Body of pancreas (tissue), 4 donors: ENCODE results near the gene CADM4. TPM values are rescaled to one million over a fixed set of nuclear protein-coding genes. Genes with fewer than 3 reads are reported as not detected.

Experiments used
- ATAC-seq: fragments of 150-250 bp; one replicate; pipeline ENCODE4 v1.9.1; 2016
- DNase-seq, 4 donors: peaks; one replicate each; pipeline ENCODE4 v3.0.0-alpha.2; 2019
- H3K27ac ChIP-seq, 4 donors: fragments of 200-600 bp; sonication (generic); 1 replicate in 3 of 4; 2 replicates in 1 of 4; pipeline versions ENCODE4 v1.5.1 to v1.6.1; 2016 to 2019; ENCODE audit warnings: mild to moderate bottlenecking in 1 of 4, mixed read lengths in 1 of 4, moderate library complexity in 1 of 4
- H3K27me3 ChIP-seq, 2 donors: fragments of 200-600 bp; sonication (generic); one replicate each; pipeline ENCODE4 v1.6.0; 2016; ENCODE audit warnings: mild to moderate bottlenecking in 1 of 2
- H3K36me3 ChIP-seq, 2 donors: fragments of 200-600 bp; sonication (generic); replicated peaks in 1 of 2; 2 replicates each; pipeline ENCODE4 v1.5.1; 2016; ENCODE audit warnings: low read depth in 2 of 2; ENCODE audit not compliant: insufficient read depth in 1 of 2
- H3K4me1 ChIP-seq: fragments of 200-600 bp; sonication (generic); one replicate; pipeline ENCODE4 v1.6.0; 2016
- H3K4me3 ChIP-seq, 2 donors: fragments of 200-600 bp; sonication (generic); 1 replicate in 1 of 2; 2 replicates in 1 of 2; pipeline ENCODE4 v1.5.1; 2016 to 2019
- H3K9me3 ChIP-seq, 3 donors: fragments of 200-600 bp; sonication (generic); 1 replicate in 2 of 3; 2 replicates in 1 of 3; pipeline ENCODE4 v1.5.1; 2016
- POLR2A ChIP-seq, 3 donors: fragments of 450-650 bp; IDR thresholded peaks; one replicate each; pipeline ENCODE4 v1.6.1; 2016; ENCODE audit warnings: antibody characterized with exemption in 3 of 3, mild to moderate bottlenecking in 2 of 3
- WGBS, 2 donors: methylation state at CpG; one replicate each; pipeline ENCODE4 v1.1.5; 2017; 5-methylcytosine and 5-hydroxymethylcytosine counted together
- intact Hi-C: fragments of 100-400 bp; cut with DNase I; formaldehyde crosslinking; loops from one replicate; pipeline ENCODE4 v1.15.1; 2023
- total RNA-seq, 2 donors: library from RNA; depleted of rRNA; stranded (reverse); fragments of >200 nt; gene quantifications; one replicate each; pipeline ENCODE4 v1.1.0, GENCODE V29; 2016
- TF ChIP-seq, protein P1 (sequence below), 7 experiments: fragments of 450-650 bp in 4 of 7; fragments of 200-600 bp in 3 of 7; sonication (generic) in 3 of 7; IDR thresholded peaks; one replicate each; pipeline ENCODE4 v1.5.1; 2016 to 2019; ENCODE audit warnings: antibody characterized with exemption in 7 of 7

Gene CADM4
- total RNA-seq, 2 donors from 2014 or later: 2.0 to 2.6 TPM

- 80 to 98% methylated on average over 2 of the region's 2 CpGs for WGBS, 2 donors
- ATAC-seq (no peak), DNase-seq (no peak)
- intact Hi-C loops: loop anchor here (5.0 kb wide), 1 partner anchor 107 kb away; no protein-coding TSS in a partner anchor
- H3K4me3 ChIP-seq: no peak overlapping the region
- TF ChIP-seq, protein P1, sequence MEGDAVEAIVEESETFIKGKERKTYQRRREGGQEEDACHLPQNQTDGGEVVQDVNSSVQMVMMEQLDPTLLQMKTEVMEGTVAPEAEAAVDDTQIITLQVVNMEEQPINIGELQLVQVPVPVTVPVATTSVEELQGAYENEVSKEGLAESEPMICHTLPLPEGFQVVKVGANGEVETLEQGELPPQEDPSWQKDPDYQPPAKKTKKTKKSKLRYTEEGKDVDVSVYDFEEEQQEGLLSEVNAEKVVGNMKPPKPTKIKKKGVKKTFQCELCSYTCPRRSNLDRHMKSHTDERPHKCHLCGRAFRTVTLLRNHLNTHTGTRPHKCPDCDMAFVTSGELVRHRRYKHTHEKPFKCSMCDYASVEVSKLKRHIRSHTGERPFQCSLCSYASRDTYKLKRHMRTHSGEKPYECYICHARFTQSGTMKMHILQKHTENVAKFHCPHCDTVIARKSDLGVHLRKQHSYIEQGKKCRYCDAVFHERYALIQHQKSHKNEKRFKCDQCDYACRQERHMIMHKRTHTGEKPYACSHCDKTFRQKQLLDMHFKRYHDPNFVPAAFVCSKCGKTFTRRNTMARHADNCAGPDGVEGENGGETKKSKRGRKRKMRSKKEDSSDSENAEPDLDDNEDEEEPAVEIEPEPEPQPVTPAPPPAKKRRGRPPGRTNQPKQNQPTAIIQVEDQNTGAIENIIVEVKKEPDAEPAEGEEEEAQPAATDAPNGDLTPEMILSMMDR (IDR thresholded peaks at IDR 0.05): no peak
- no peak for TF ChIP-seq POLR2A (IDR thresholded peaks at IDR 0.05)
- H3K36me3 ChIP-seq: no peaks in the 10 kb centered on the region
- peaks cover 10% of the 10 kb centered on the region for H3K4me1 ChIP-seq
- no peaks in the 10 kb centered on the region for H3K27me3 ChIP-seq
- no peaks in the 10 kb centered on the region for H3K9me3 ChIP-seq
- H3K27ac ChIP-seq: no peak overlapping the region
Observed at GRCh38 chr19:43649514-43649913, 9.9 kb upstream of the CADM4 start.

- WGBS, 2 donors: 90 to 94% methylated on average over 4 to 6 of the region's 6 CpGs
Observed at GRCh38 chr19:43648633-43649032, 9.0 kb upstream of the CADM4 start.

DNA sequence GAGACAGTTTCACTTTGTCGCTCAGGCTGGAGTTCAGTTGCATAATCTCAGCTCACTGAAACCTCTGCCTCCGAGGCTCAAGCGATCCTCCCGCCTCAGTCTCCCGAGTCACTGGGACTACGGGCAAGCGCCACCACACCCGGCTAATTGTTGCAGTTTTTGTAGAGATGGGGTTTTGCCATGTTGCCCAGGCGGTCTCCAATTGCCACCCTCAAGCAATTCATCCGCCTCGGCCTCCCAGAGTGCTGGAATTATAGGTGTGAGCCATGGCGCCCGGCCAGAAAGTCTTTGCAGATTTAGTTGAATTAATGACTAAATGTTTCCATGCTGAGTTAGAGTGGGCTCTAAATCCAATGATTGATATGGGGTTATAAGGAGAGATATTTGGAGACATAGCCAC, 4.5 kb upstream of the CADM4 start:
- Histone ChIP-seq H3K27me3 (no peaks in the 10 kb centered on the region), H3K4me1 (peaks cover 8% of the 10 kb centered on the region), H3K27ac (no peak overlapping the region), H3K9me3 (no peaks in the 10 kb centered on the region), H3K4me3 (no peak overlapping the region), H3K36me3 (no peaks in the 10 kb centered on the region)
- no peak for TF ChIP-seq POLR2A (IDR thresholded peaks at IDR 0.05)
- TF ChIP-seq, protein P1 (IDR thresholded peaks at IDR 0.05): no peak
- ATAC-seq: no peak
- intact Hi-C loops: no loop called here
- WGBS, 2 donors: 85 to 90% methylated on average over 10 to 13 of the region's 13 CpGs
- no peak for DNase-seq

More at GRCh38 chr19:43648633-43649032, 9.0 kb upstream of the CADM4 start:
- H3K9me3 ChIP-seq: no peaks in the 10 kb centered on the region
- no peak for DNase-seq
- H3K4me3 ChIP-seq: no peak overlapping the region
- H3K4me1 ChIP-seq: peaks cover 10% of the 10 kb centered on the region
- H3K27me3 ChIP-seq: no peaks in the 10 kb centered on the region
- TF ChIP-seq POLR2A (IDR thresholded peaks at IDR 0.05): no peak
- TF ChIP-seq, protein P1 (IDR thresholded peaks at IDR 0.05): no peak
- no peaks in the 10 kb centered on the region for H3K36me3 ChIP-seq
- no peak for ATAC-seq
- intact Hi-C loops: loop anchor here (5.0 kb wide), 1 partner anchor 106 kb away; no protein-coding TSS in a partner anchor
- H3K27ac ChIP-seq: no peak overlapping the region

GRCh38 chr19:43643326-43643725, 3.7 kb upstream of the CADM4 start:
- intact Hi-C loops: no loop called here
- H3K27me3 ChIP-seq: no peaks in the 10 kb centered on the region
- no peak for ATAC-seq
- no peak for DNase-seq
- WGBS, 2 donors: 64% methylated on average over 3 of the region's 3 CpGs
- no peak overlapping the region for H3K27ac ChIP-seq
- H3K4me3 ChIP-seq: no peak overlapping the region
- H3K9me3 ChIP-seq: no peaks in the 10 kb centered on the region
- no peak for TF ChIP-seq POLR2A (IDR thresholded peaks at IDR 0.05)
- TF ChIP-seq, protein P1 (IDR thresholded peaks at IDR 0.05): no peak
- no peaks in the 10 kb centered on the region for H3K36me3 ChIP-seq
- peaks cover 15% of the 10 kb centered on the region for H3K4me1 ChIP-seq

DNA sequence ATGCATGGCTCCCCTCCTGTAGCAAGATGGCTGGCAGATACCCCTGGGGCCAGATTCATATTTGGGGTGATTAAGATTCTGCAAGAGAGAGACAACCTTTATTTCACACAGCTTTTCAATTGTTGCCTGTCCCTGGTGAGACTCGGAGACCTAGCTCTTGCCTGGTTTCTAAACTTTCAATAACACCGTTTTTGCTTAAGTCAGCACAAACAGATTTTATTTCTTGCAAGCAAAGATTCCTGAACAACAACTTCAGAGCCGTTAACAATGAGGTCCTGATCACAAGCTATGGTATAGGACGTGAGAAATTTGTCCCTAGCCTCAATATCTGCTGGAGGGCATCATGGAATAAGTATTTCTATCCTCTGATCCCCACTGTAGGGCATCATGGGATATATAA, 2.9 kb upstream of the CADM4 start:
- no peak for ATAC-seq
- intact Hi-C loops: no loop called here
- 74 to 82% methylated on average over 4 of the region's 4 CpGs for WGBS, 2 donors

More for the DNA sequence above, 2.9 kb upstream of the CADM4 start:
- Histone ChIP-seq H3K9me3 (no peaks in the 10 kb centered on the region), H3K27ac (no peak overlapping the region), H3K36me3 (no peaks in the 10 kb centered on the region), H3K4me1 (peaks cover 15% of the 10 kb centered on the region), H3K27me3 (no peaks in the 10 kb centered on the region), H3K4me3 (no peak overlapping the region)
- TF ChIP-seq, protein P1 (IDR thresholded peaks at IDR 0.05): no peak
- no peak for TF ChIP-seq POLR2A (IDR thresholded peaks at IDR 0.05)
- DNase-seq: no peak
